ENCODE data around the gene KIAA0232.

Gene KIAA0232

DNA sequence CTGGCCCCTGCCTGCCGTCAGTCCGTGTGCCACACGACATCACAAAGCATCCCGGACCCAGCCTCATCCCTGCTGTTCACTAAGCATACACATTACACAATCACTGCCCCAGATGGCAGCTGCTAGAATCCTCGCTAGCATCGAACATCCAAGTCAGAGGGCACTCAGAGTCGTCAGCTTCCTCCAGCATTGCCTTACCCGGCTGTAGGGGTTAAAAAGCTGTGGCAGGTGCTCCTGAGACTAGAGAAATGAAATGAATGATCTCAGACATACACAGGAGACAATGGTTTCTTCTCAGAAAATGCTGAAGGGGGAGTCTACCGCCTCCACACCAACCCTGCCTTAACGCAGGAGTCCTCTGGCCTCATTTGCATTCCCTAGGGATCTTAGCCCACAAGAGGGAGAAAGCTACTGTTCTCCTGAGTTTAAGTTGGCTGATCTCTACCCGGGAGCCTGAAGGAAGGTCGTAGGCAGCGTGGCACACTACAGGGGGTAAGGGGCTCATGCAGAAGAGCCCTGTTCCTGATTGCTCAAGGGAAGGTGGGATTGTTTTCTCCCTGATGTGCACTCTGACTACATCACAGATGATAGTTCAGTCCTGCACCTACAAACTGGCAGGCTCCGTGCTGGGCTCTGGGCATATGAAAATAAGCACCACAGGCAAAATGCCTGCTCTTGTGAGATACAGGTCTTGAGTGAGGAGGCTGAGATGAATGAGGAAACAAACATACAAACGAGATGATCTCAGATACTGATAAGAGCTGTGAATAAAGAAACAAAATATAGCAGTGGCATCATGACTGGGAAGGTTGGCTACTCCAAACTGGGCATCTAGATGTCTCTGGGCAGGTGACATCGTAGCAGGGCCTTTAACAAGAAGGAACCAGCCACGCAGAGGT is 2.6 kb upstream of the KIAA0232 start:
- H3K4me3 ChIP-seq (ENCODE audit: low read depth in 1 of 2, low read length in 2 of 2), result no peak overlapping the region
- peaks cover 22% of the 10 kb centered on the region for H3K4me1 ChIP-seq (ENCODE audit: insufficient read depth, low read length)
- H2AFZ ChIP-seq (ENCODE audit: low read depth, low read length), result no peak overlapping the region
- peaks cover 20% of the 10 kb centered on the region for H3K79me2 ChIP-seq (ENCODE audit: insufficient read depth, low read length)
- H3K36me3 ChIP-seq (ENCODE audit: insufficient read depth, low read length), result no peaks in the 10 kb centered on the region; the same call in 1 of the 2 replicates
- H3K27me3 ChIP-seq (ENCODE audit: insufficient read depth, low read length, poor library complexity), result peaks cover 5% of the 10 kb centered on the region
- H3K9ac ChIP-seq (ENCODE audit: low read depth, low read length), result no peak overlapping the region
- H3K9me3 ChIP-seq (ENCODE audit: insufficient read depth, low read length, severe bottlenecking), result no peaks in the 10 kb centered on the region
- no peak overlapping the region for H3K4me2 ChIP-seq (ENCODE audit: insufficient read depth, low read length)
- TF ChIP-seq, protein P1, sequence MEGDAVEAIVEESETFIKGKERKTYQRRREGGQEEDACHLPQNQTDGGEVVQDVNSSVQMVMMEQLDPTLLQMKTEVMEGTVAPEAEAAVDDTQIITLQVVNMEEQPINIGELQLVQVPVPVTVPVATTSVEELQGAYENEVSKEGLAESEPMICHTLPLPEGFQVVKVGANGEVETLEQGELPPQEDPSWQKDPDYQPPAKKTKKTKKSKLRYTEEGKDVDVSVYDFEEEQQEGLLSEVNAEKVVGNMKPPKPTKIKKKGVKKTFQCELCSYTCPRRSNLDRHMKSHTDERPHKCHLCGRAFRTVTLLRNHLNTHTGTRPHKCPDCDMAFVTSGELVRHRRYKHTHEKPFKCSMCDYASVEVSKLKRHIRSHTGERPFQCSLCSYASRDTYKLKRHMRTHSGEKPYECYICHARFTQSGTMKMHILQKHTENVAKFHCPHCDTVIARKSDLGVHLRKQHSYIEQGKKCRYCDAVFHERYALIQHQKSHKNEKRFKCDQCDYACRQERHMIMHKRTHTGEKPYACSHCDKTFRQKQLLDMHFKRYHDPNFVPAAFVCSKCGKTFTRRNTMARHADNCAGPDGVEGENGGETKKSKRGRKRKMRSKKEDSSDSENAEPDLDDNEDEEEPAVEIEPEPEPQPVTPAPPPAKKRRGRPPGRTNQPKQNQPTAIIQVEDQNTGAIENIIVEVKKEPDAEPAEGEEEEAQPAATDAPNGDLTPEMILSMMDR (IDR thresholded peaks at IDR 0.05; ENCODE audit: borderline replicate concordance, extremely low read depth, low read length, poor library complexity, severe bottlenecking), result no peak
- no peak for TF ChIP-seq EZH2 (IDR thresholded peaks at IDR 0.05; ENCODE audit: borderline replicate concordance, low read depth, low read length, severe bottlenecking)
- H4K20me1 ChIP-seq (ENCODE audit: insufficient read depth, low read length), result peaks cover 14% of the 10 kb centered on the region
- no peak for DNase-seq
- H3K27ac ChIP-seq (ENCODE audit: low read length), result no peak overlapping the region
- no peak for ATAC-seq (ENCODE audit: insufficient read depth, low read depth)

DNA sequence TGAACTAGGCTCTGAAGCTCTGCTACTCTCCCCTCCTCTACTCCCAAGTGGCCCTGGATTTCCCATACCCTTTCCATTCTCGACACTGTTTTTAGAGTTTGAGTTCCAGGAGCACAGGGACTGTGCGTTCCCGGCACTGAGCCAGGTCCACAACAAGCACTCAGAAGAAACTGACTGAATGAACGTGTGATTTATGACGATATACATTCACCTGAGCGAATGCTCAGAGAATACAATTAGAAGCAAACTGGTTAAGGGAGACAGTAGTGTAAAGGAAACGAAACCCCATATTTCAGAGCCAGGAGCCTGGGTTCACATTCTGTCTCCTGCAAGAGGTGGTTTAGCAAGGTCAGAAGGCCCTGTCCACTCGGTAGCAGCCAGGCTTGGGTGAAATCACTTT is 1.4 kb upstream of the KIAA0232 start:
- peaks cover 30% of the 10 kb centered on the region for H3K4me1 ChIP-seq (ENCODE audit: insufficient read depth, low read length)
- peaks cover 7% of the 10 kb centered on the region for H3K36me3 ChIP-seq (ENCODE audit: insufficient read depth, low read length)
- peaks cover 32% of the 10 kb centered on the region for H3K79me2 ChIP-seq (ENCODE audit: insufficient read depth, low read length)
- no peak overlapping the region for H3K27ac ChIP-seq (ENCODE audit: low read length)
- peak overlapping the region; percentile 90 for H2AFZ ChIP-seq (ENCODE audit: low read depth, low read length)
- H3K4me3 ChIP-seq (ENCODE audit: low read depth in 1 of 2, low read length in 2 of 2), result no peak overlapping the region
- H3K9me3 ChIP-seq (ENCODE audit: insufficient read depth, low read length, severe bottlenecking), result no peaks in the 10 kb centered on the region
- peaks cover 26% of the 10 kb centered on the region for H4K20me1 ChIP-seq (ENCODE audit: insufficient read depth, low read length)
- H3K4me2 ChIP-seq (ENCODE audit: insufficient read depth, low read length), result no peak overlapping the region
- H3K9ac ChIP-seq (ENCODE audit: low read depth, low read length), result no peak overlapping the region
- TF ChIP-seq EZH2 (IDR thresholded peaks at IDR 0.05; ENCODE audit: borderline replicate concordance, low read depth, low read length, severe bottlenecking), result no peak
- TF ChIP-seq, protein P1 (IDR thresholded peaks at IDR 0.05; ENCODE audit: borderline replicate concordance, extremely low read depth, low read length, poor library complexity, severe bottlenecking), result no peak
- ATAC-seq (ENCODE audit: insufficient read depth, low read depth) (no peak), DNase-seq (no peak)
- peaks cover 5% of the 10 kb centered on the region for H3K27me3 ChIP-seq (ENCODE audit: insufficient read depth, low read length, poor library complexity)

DNA sequence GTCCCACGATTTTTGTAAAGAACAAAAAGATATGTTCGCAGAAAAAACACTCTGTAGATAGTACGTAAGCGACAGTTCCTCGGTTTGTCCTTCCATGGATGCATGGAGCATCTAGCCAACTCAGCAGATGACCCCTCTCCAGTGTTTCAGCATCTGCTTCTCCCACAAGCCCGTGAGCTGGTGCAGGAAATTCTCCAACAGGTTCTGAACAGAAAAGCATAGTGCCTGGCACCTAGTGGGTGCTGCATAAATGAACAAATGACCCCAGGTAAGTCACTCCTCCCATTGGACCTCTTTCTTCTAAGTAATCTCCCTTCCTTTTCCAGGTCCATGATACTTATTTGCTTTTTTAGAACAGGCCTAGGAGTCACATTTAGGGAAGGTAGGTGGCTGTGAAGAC is 966 bp upstream of the KIAA0232 start:
- peaks cover 30% of the 10 kb centered on the region for H4K20me1 ChIP-seq (ENCODE audit: insufficient read depth, low read length)
- H3K27me3 ChIP-seq (ENCODE audit: insufficient read depth, low read length, poor library complexity), result peaks cover 5% of the 10 kb centered on the region
- DNase-seq (no peak), ATAC-seq (ENCODE audit: insufficient read depth, low read depth) (no peak)
- TF ChIP-seq, protein P1 (IDR thresholded peaks at IDR 0.05; ENCODE audit: borderline replicate concordance, extremely low read depth, low read length, poor library complexity, severe bottlenecking), result no peak
- TF ChIP-seq EZH2 (IDR thresholded peaks at IDR 0.05; ENCODE audit: borderline replicate concordance, low read depth, low read length, severe bottlenecking), result no peak
- H3K36me3 ChIP-seq (ENCODE audit: insufficient read depth, low read length), result peaks cover 11% of the 10 kb centered on the region
- peak overlapping the region; percentile 9; the same call in 1 of the 2 replicates for H3K27ac ChIP-seq (ENCODE audit: low read length)
- peak overlapping the region; percentile 21 to 68; a peak in 3 of 4 replicates for H3K4me3 ChIP-seq (ENCODE audit: low read depth in 1 of 2, low read length in 2 of 2)
- peak overlapping the region; percentile 90 for H2AFZ ChIP-seq (ENCODE audit: low read depth, low read length)
- peaks cover 30% of the 10 kb centered on the region for H3K4me1 ChIP-seq (ENCODE audit: insufficient read depth, low read length)
- peak overlapping the region; percentile 98 for H3K9ac ChIP-seq (ENCODE audit: low read depth, low read length)
- peak overlapping the region; percentile 96 for H3K4me2 ChIP-seq (ENCODE audit: insufficient read depth, low read length)
- peaks cover 37% of the 10 kb centered on the region for H3K79me2 ChIP-seq (ENCODE audit: insufficient read depth, low read length)
- H3K9me3 ChIP-seq (ENCODE audit: insufficient read depth, low read length, severe bottlenecking), result no peaks in the 10 kb centered on the region
